DND-41 (cell line): ENCODE measurements around the gene LAMP2.

Experiments
- CTCF ChIP-seq: IDR thresholded peaks from 2 replicates; pipeline ENCODE4 v1.5.1; 2012; ENCODE audit warnings: borderline replicate concordance, low read length, moderate library complexity, mild to moderate bottlenecking; ENCODE audit not compliant: poor library complexity, severe bottlenecking; ENCODE audit errors: extremely low read depth
- EZH2 ChIP-seq: IDR thresholded peaks from 3 replicates; pipeline ENCODE4 v1.6.1; 2012; ENCODE audit warnings: borderline replicate concordance, low read depth, mild to moderate bottlenecking, moderate library complexity, low read length, inconsistent platforms; ENCODE audit not compliant: severe bottlenecking

GRCh38 chrX:120408168-120408567 is 60.9 kb downstream of the LAMP2 start:
- TF ChIP-seq CTCF (no peak), EZH2 (no peak)
